Progenitor cell of endocrine pancreas (in vitro differentiated cells): ENCODE data around the gene BEST3. TPM values are rescaled to one million over a fixed set of nuclear protein-coding genes. Genes with fewer than 3 reads are reported as not detected.

Source experiments
- DNase-seq: peaks from one replicate; pipeline ENCODE4 v3.0.0; 2021; ENCODE audit warnings: low spot score; ENCODE audit not compliant: unreplicated experiment
- H3K27ac Mint-ChIP-seq: 2 replicates; pipeline ENCODE4 v1.8.0; 2021; ENCODE audit warnings: mild to moderate bottlenecking, moderate library complexity, mixed read lengths
- H3K27me3 Mint-ChIP-seq: 2 replicates; pipeline ENCODE4 v1.8.0; 2021; ENCODE audit warnings: mixed read lengths
- H3K36me3 Mint-ChIP-seq: 2 replicates; pipeline ENCODE4 v1.8.0; 2022; ENCODE audit warnings: mixed read lengths; ENCODE audit not compliant: insufficient read depth
- H3K4me1 Mint-ChIP-seq: 2 replicates; pipeline ENCODE4 v1.8.0; 2021; ENCODE audit warnings: low read depth, mixed read lengths
- H3K4me3 Mint-ChIP-seq: 2 replicates; pipeline ENCODE4 v1.8.0; 2021; ENCODE audit warnings: low read depth, mild to moderate bottlenecking, moderate library complexity, mixed read lengths
- H3K9me3 Mint-ChIP-seq: 2 replicates; pipeline ENCODE4 v1.8.0; 2021; ENCODE audit warnings: low read depth, mixed read lengths
- total RNA-seq: library from RNA; stranded (reverse); gene quantifications from 2 replicates; pipeline ENCODE4 v1.2.1, GENCODE V29; 2021
- TF ChIP-seq, protein P1 (sequence below): fragments of 200-600 bp; sonication (generic); IDR thresholded peaks from one replicate; pipeline ENCODE4 v1.5.0; 2021; ENCODE audit warnings: antibody characterized with exemption, mild to moderate bottlenecking; ENCODE audit not compliant: unreplicated experiment

BEST3 gene
- total RNA-seq, 1 donor from 2014 or later, result not detected

DNA sequence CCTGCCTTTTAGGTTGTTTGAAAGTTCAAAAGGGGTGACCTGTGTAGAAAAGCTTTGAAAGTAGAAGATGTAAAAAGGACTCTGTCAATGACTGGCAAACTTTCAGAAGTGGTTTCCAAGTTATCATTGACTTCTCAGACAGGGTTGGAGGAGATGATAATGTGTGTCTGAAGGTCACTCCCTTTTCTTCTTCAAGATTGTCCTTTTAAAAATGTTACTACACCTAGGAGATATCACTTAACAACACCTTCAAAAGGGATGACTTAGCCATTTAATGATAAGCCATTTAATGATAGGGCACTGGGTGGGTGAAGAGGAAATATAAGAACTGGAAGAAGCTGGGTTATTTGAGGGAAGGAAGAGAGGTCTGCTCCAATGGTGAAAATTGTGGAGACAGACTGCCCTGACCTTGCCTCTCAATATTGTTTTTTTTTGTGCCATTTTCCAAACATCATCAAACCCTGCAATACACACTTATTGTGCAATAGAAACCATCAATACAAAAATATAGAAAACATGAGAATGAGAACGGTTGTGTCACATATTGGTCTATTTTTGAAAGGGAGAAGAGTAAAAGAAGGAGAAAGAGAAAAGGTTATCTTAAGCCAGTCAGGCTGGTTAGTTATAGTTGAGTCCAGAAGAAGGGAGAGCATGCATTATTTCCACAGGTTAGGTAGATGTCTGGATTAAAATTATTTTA is 38.8 kb downstream of the BEST3 start:
- no peak for DNase-seq
- H3K27me3 Mint-ChIP-seq, result no peaks in the 10 kb centered on the region
- no peaks in the 10 kb centered on the region for H3K36me3 Mint-ChIP-seq
- no peaks in the 10 kb centered on the region for H3K4me1 Mint-ChIP-seq
- H3K4me3 Mint-ChIP-seq, result no peak overlapping the region
- H3K9me3 Mint-ChIP-seq, result no peaks in the 10 kb centered on the region
- H3K27ac Mint-ChIP-seq, result no peak overlapping the region
- TF ChIP-seq, protein P1, sequence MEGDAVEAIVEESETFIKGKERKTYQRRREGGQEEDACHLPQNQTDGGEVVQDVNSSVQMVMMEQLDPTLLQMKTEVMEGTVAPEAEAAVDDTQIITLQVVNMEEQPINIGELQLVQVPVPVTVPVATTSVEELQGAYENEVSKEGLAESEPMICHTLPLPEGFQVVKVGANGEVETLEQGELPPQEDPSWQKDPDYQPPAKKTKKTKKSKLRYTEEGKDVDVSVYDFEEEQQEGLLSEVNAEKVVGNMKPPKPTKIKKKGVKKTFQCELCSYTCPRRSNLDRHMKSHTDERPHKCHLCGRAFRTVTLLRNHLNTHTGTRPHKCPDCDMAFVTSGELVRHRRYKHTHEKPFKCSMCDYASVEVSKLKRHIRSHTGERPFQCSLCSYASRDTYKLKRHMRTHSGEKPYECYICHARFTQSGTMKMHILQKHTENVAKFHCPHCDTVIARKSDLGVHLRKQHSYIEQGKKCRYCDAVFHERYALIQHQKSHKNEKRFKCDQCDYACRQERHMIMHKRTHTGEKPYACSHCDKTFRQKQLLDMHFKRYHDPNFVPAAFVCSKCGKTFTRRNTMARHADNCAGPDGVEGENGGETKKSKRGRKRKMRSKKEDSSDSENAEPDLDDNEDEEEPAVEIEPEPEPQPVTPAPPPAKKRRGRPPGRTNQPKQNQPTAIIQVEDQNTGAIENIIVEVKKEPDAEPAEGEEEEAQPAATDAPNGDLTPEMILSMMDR, result no peak

- H3K4me3 Mint-ChIP-seq, result no peak overlapping the region
- TF ChIP-seq, protein P1, result no peak
- no peaks in the 10 kb centered on the region for H3K36me3 Mint-ChIP-seq
- no peak overlapping the region for H3K27ac Mint-ChIP-seq
- no peaks in the 10 kb centered on the region for H3K4me1 Mint-ChIP-seq
- DNase-seq, result no peak
- H3K27me3 Mint-ChIP-seq, result no peaks in the 10 kb centered on the region
- H3K9me3 Mint-ChIP-seq, result no peaks in the 10 kb centered on the region
These were observed 40.9 kb downstream of the BEST3 start for GRCh38 chr12:69658203-69658602.

DNA sequence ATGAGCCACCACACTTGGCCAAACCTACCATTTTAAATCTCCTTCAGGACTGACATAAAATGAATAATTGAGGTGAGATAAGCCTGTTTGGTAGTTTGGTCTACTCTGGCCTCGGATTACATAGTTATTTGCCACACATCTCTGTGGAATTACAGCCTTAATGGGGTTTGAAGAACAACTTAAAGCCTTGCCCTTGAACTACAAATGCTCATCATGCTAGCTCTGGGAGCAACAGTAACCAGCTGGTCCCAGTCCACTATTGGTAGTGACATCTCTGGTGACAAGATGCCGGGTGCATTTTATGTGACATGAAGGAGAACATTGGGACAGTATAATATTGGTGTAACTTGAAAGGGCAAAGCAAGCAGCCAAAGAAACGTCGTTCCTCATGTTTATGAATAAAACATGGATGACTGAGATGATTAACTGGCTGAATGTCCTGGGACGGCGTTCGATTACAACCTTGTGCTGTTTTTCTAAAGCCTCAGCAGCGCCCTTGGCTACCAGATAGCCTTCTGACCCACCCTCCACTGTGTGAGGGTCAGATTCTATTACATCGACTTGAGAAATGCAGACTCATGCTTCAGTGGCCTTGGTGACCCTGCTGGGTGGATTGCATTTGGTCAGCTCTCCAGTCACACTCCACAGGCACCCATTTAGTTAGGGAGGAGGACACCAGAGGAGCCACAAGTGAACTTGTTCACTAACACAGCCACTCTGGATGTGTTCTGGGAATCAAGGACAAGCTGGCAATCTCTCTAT is 41.5 kb downstream of the BEST3 start:
- H3K9me3 Mint-ChIP-seq, result no peaks in the 10 kb centered on the region
- no peaks in the 10 kb centered on the region for H3K36me3 Mint-ChIP-seq
- H3K4me3 Mint-ChIP-seq, result no peak overlapping the region
- H3K4me1 Mint-ChIP-seq, result no peaks in the 10 kb centered on the region
- TF ChIP-seq, protein P1, result no peak
- H3K27me3 Mint-ChIP-seq, result no peaks in the 10 kb centered on the region
- DNase-seq, result no peak
- no peak overlapping the region for H3K27ac Mint-ChIP-seq

DNA sequence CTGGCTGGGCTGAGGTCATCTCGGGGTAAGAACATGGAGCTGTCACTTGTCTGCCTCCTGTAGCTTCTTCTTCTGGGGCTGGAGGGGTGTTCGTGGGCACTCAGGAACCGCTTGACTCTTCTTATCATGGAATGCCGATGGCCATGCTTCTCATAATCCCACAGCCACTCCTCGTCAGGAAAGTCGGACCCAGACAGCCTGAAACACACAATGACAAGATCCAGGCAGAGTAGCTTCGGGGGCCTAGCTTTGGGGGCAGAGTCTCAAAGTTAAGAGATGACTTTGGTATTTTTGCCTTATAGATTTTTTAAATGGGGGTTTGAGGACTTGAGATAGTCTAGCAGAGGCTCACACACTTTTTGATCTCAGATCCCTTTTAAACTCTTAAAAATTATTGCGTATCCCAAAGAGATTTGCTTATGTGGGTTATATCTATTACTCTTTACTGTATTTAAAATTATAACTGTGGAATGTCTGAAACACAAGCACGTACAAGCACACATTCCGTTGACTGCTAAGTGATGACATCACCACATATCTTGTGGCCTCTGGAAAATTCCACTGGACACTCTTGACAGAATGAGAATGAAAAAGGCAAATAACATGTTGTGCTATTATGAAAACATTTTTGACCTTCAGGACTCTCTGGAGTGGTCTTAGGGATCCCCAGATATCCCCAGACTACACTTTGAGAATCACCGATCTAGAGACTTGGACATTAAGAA is 43.3 kb downstream of the BEST3 start:
- no peak overlapping the region for H3K27ac Mint-ChIP-seq
- peaks cover under 1% of the 10 kb centered on the region for H3K27me3 Mint-ChIP-seq
- no peaks in the 10 kb centered on the region for H3K4me1 Mint-ChIP-seq
- H3K9me3 Mint-ChIP-seq, result no peaks in the 10 kb centered on the region
- no peak for DNase-seq
- H3K4me3 Mint-ChIP-seq, result no peak overlapping the region
- no peaks in the 10 kb centered on the region for H3K36me3 Mint-ChIP-seq
- TF ChIP-seq, protein P1, result no peak

DNA sequence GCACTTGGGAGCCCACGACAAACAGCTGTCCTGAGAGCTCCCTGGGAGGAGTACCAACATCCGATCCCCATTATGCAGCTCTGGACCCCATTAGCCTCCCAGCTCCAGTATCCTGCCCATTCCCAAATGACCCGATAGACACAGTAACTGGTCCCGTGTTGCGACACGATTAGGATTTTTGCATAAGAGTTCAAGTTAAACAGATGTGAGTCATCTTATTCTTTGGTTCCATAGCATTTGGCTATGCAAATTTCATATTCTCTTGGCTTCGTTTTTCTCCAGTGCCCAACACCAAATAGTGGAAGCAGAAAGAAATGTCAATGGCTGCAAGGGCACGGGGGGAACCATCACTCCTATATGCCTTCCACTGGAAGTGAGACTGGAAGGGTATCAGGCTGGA is 45.4 kb downstream of the BEST3 start:
- Mint-ChIP-seq H3K9me3 (no peaks in the 10 kb centered on the region), H3K27ac (no peak overlapping the region), H3K27me3 (peaks cover 4% of the 10 kb centered on the region), H3K4me1 (no peaks in the 10 kb centered on the region), H3K4me3 (no peak overlapping the region), H3K36me3 (no peaks in the 10 kb centered on the region)
- TF ChIP-seq, protein P1, result no peak
- no peak for DNase-seq
